GM21825 (cell line): ENCODE data around the gene ENDOV.

Source experiments
- ATAC-seq: cut with Tn5 transposase; IDR thresholded peaks from one replicate; pipeline ENCODE4 v1.9.1; 2021; ENCODE audit warnings: mild to moderate bottlenecking, moderate library complexity; ENCODE audit not compliant: unreplicated experiment

The ENDOV gene

DNA sequence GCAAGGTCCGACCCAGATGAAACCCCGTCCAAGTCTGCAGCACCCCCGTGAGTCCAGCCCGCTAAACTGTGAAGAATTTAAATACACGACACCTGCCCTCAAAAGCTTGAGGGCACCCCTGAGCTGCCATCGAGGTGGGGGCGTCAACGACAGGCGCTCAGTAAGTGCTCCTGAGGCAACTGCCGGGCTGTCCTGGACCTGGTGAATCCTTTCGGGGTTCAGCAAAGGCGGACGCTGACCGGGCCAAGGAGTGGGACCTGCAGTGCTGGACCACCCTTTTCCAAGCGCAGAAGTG is 512 bp upstream of the ENDOV start:
- ATAC-seq: peak; percentile 5

DNA sequence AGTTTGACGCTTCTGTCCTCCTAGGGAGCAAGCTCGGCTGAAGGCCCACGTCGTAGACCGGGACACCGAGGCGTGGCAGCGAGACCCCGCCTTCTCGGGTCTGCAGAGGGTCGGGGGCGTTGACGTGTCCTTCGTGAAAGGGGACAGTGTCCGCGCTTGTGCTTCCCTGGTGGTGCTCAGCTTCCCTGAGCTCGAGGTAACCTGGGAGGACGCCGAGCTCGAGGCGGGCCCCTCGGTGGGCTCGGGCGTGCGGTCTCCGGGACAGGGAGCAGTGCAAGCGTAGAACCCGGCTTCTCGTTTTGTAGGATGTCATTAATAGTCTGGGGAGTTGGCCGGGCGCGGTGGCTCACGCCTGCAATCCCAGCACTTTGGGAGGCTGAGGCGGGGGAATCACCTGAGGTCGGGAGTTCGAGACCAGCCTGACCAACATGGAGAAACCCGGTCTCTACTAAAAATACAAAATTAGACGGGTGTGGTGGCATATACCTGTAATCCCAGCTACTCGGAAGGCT is 715 bp downstream of the ENDOV start:
- peak; percentile 15 for ATAC-seq

DNA sequence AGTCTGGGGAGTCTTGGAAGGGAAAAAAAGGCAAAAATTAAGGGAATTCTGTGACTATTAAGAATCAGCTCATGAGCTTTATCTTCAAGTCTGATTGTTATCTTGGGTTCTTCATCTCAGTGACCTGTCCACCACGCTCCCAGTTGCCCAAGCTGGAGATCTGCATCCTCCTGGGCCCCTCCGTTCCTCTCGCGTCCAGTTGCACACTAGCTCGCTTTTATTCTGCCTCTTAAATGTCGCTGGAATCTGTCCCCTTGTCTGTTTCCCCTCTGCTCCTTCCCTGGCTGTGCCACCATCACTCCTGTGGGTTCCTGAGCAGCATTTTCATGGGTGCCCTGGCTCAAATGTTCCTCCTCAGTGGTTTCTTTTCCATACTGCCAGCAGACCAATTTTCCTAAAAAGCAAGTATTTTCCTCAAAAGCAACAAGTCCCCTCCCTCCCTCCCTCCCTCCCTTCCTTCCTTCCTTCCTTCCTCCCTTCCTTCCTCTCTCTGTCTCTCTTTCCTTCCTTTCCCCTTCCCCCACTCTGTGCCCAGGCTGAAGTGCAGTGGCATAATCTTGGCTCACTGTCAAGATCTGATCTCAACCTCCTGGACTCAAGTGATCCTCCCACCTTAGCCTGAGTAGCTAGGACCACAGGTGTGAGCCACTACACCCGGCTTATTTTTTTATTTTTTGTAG is 1.4 kb downstream of the ENDOV start:
- no peak for ATAC-seq

DNA sequence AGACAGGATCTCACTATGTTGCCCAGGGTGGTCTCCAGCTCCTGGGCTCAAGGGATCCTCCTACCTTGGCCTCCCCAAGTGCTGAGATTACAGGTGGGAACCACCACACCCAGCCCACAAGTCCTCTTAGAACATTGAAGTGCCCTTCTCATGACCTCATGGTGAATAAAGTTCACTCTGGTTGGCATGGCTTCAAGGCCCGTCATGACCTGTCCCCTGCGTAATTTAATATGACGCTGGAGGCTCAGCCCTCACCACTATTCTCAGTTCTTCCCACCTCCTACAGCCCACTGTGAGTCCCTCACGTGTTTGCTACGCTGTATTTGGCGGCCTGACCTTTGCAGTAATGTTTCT is 1.9 kb downstream of the ENDOV start:
- ATAC-seq: no peak

DNA sequence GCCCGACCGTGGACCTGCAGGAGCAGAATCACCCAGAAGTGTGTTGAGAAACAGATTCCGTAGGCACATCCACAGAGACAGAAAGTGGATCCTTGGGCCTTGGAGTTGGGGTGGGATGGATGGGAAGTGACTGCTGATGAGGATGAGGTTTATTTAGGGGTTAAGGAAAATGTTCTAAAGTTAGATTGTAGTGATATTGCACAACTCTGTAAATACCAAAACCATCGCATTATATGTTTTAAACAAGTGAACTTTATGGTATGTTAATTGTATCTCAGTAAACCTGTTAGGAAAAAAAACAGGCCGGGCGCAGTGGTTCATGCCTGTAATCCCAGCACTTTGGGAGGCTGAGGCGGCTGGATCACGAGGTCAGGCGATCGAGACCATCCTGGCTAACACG is 3.6 kb downstream of the ENDOV start:
- no peak for ATAC-seq

DNA sequence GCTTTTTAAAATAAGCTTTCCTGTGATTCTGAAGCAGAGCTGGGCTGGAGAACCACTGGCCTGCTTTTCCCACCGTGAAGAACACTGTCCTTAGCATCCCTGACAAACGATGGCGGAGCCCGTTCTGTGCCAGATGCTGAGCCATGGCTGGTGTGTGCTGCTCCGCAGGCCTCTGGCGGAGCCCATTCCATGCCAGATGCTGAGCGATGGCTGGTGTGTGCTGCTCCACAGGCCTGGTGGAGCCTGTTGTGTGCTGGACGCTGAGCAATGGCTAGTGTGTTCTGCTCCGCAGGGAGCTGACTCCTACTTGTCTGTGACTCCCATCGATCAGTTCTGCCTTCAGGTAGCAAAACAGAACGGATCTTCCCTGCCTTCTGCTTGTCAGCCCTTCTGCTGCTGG is 4.3 kb downstream of the ENDOV start:
- no peak for ATAC-seq

DNA sequence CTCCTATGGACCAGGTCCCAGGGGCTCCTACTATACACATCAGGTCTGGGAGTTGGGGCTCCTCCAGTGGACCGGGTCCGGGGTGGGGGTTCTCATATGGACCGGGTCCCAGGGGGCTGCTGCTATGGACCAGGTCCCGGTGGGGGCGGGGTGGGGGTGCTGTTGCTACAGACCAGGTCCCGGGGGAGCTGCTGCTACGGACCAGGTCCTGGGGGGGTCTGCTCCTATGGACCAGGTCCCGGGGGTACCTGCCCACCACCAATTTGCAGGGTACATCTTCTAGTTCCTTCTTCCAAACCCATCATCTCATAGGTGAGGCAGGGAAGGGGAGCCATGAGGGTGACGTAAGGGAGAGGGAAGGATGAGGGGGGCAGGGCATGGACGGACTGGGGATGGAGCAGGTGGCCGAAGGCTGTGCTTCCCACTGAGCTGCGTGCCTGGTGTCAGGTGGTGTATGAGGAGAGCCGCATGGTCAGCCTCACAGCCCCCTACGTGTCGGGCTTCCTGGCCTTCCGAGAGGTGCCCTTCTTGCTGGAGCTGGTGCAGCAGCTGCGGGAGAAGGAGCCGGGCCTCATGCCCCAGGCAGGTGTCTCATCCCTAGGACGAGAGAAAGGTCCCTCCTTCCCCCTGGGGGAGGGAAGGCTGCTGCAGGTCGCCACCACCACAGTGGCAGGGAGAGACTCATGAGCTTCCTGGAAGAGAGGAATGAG is 6.6 kb downstream of the ENDOV start:
- no peak for ATAC-seq

DNA sequence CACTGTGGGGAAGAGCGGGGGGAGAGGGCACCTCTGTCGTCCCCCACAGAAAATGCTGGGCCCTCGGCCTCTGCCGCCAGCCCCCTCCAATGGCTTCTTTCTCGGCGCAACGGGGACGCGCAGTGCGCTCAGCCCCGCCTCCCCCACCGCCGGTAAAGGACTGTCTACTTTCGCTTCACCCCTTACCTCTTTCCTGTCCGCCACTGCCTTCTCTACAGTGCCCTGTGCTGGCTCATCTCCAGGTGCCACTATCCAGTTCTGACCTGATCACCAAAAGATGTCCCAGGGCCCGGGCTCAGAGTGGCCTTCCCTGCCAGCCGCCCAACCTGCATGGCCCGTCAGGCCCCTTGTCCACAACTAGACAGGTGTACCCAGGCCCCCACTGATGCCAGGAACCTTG is 7.3 kb downstream of the ENDOV start:
- no peak for ATAC-seq

DNA sequence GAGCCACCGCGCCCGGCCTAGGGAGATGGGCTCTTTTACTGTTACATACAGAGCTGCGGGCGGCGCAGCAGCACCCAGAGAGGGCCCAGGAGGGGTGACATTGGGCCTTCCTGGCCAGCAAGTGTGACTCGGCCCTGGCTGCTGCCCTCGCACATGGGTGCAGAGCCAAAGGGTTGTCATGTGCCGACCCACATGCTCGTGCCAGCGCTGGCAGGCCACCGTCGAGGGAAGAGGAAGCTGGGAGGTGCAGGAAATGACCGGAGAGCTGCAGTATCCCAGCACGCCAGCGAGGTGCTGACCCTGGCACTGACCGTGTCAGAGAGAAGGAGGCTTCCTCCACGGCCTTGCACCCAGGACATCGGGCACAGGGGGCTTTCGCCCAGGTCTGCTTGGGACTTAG is 8.0 kb downstream of the ENDOV start:
- no peak for ATAC-seq

DNA sequence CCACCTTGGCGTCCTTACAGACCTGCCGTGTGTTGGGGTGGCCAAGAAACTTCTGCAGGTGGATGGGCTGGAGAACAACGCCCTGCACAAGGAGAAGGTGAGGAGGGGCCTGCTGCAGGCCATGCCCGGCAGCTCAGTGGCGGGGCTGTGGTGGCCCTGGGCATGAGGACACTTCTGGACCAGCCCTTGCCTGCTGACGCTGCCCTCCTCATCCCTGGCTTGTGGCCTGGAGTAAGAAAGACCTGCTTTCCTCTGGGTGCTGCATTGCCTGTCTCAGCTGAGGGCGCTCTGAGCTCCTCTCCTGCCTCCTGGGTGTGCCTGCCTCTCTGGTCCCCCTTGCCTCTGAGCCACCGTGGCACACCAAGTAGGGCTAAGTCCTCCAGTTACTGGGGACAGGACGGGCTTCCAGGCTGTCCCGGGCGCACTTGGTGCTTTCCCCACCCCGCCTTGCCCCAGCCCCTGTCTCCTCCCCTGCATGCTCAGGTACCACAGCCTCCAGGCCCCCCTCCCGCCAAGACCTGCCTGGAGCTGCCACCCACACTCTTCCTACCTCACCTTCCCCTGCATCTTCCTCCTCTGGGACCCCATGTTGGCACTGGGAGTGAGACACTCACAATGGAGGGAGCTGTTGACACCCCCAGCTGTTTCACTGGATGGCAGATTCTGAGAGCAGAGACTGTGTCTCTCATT is 8.7 kb downstream of the ENDOV start:
- no peak for ATAC-seq

DNA sequence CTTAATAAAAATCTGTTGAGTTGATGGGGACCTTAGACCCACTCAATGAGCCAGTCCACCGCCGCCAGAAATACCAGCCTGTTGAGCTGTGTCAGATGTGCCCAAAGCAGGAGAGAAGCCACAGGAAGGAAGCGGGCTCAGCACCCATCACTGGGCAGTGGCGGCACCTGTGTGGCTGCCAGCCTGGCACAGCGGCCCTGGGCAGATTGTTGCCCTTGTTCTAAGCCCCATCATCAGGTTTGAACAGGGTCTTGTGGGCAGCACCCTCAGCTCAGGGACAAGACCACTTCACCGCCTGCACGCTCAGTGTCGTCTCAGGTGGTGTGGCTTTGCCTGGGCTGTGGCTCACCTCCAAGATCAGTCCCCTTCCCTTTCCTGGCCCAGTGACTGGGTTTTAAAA is 9.3 kb downstream of the ENDOV start:
- ATAC-seq: no peak

DNA sequence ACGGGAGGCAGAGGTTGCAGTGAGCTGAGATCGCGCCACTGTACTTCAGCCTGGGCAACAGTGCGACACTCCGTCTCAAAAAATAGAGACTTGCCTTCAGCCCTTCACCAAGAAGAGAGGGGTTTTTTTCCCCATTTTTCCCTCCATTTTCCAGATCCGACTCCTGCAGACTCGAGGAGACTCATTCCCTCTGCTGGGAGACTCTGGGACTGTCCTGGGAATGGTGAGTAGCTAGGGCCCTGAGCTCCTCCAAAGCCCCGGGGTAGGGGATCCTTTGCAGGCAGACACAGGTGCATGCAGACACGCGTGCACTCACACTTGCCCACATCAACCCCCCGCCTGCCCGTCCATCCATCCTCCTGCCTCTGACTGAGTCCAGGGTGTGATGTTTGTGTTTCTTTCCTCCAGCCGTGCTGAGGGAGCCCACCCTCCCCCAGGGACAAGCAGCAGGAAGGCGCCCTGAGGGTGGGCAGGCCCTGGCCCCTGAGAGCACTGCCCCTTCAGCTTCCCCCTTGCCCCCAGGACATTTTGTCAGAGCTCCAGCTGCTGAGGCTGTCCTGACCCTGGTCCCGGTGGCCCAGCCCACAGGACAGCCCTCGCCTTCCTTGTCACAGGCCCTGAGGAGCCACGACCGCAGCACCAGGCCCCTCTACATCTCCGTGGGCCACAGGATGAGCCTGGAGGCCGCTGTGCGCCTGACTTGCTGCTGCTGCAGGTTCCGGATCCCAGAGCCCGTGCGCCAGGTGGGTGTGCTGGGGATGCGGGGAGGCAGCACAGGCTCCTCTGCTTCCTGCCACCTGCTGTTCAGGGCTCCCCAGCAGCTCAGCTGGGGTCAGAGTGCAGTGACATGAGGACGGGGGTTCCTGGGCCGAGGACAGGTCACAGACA is 10.2 kb downstream of the ENDOV start:
- no peak for ATAC-seq

DNA sequence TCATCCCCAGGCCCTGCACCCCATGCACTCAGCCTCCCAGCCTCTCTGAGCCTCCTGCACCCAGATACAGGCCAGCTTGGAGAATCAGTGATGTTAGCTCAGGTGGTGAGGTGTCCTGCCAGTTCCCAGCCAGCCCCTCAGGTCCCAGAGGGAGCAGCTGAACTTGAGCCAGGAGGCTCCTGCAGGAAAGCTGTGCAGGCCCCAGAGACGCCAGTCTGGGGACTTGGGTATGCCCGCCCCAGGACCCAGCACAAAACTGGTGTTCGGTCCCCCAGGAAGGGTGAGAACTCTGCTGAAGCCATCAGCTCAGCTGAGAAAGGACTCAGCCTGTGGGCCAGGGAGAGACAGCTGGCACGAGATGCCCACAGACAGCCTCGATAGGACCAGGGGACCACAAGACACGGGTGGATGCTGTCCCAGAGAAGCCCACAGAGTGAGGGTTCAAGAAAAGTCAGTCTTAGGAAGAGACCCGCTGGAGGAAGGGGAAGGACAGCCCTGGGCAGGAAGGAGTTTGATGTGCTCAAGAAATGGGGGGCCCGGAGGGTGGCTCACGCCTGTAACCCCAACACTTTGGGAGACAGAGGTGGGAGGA is 11.0 kb downstream of the ENDOV start:
- no peak for ATAC-seq

DNA sequence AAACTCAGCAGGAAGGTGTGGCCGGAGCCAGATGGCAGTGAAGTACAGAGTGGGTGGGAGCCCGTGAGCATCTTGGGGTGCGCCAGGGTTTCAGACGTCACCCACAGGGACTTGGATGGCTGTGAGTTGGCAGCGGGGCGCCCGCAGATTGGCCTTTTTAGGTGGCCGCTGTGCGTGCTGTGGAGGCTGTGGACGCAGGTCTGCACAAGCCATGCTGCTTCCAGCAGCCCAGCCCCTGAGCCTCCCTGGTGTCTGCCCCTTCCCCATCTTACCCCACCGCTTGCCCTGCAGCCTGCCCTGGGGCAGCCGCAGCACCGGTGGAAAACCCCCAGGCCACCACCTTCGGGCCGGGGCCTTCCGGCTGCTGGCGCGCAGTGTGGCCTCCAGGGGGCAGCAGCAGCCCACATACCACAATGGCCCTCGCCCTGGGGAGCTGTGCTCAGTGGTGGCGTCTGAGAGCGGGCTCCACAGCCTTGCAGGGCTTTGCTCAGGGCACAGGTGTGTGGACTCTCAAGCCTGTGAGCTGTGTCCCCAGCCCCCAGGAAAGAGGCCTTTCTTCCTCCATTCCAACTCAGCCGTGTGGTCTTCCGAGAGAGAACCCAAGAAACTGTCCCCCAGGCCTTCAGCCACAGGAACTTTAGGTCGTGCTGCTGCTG is 11.8 kb downstream of the ENDOV start:
- ATAC-seq: no peak

DNA sequence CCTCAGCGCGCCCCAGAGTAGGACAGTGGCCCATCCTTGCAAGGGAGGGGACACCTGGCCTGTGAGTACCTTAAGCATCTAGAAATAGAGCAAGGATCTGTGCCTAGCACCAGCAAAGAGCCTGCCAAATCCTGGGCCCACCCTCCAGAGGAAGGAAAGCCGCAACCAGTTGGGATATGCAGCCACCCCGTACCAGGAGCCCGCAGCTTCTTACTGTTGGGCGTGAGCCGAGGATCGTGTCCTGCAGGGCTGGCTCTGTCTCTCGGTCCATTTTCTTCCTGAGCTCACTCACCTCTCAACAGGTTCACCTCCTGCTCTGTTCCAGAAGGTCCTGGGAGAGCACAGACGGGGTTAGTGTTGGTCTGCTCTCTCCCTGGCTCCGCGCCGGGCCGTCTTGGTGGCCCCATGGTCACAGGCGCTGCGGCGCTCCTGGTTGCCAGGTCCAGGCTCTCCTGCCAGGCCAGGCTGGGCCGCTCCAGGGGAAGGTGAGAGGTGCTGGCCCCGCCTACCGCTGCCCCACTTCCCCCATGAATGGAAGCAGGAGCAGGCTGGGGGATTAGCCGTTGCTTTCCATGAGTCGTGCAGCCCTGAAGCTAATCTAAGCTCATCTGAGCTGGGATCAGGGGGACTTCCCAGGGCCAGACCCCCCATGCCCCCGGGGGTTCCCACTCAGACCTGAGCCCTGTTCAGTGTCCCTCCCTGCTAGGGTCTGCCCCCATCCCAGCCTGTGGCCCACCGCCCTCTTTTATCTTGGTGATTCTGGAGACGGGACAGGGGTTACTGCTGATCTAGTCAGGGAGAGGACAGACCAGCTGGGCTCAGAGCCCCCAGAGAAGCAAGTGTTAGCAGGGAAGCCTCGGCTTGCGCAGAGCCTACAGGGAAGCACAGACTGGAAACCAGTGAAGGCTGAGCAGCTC is 12.7 kb downstream of the ENDOV start:
- no peak for ATAC-seq

DNA sequence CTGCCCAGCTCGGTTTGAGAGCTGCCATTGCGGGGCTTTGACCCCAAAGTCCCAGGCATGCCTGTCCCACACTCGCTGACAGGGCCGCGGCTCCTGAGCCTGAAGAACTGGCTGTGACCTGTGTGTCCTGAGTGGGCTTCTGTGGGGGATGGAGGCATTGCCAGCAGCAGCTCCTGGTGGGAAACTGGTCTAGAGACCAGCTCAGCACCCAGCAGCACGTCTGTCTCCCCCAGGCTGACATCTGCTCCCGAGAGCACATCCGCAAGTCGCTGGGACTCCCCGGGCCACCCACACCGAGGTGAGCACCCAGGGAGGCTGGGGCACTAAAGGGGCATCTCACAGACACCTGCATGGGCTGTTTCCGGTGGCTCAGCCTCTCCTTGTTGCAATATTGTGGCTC is 13.4 kb downstream of the ENDOV start:
- ATAC-seq: no peak

DNA sequence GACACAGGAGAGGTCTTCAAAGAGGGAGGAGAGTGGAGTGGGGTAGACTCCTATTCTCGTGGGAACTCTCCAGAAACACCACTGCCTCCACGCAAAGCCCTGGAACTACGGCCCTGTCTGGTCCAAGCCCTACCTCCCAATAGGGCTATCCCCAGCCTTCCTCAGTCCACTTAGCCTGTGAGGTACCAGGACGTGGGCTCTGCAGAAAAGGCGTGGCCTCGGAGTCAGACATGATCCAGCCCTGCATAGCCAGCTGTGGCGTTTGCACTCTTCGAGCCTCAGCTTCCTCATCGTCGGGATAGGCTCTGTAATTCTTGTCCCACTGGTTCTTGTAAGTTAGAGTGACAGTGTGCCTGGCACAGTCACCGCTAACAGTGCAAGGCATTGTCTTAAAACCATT is 13.8 kb downstream of the ENDOV start:
- no peak for ATAC-seq

DNA sequence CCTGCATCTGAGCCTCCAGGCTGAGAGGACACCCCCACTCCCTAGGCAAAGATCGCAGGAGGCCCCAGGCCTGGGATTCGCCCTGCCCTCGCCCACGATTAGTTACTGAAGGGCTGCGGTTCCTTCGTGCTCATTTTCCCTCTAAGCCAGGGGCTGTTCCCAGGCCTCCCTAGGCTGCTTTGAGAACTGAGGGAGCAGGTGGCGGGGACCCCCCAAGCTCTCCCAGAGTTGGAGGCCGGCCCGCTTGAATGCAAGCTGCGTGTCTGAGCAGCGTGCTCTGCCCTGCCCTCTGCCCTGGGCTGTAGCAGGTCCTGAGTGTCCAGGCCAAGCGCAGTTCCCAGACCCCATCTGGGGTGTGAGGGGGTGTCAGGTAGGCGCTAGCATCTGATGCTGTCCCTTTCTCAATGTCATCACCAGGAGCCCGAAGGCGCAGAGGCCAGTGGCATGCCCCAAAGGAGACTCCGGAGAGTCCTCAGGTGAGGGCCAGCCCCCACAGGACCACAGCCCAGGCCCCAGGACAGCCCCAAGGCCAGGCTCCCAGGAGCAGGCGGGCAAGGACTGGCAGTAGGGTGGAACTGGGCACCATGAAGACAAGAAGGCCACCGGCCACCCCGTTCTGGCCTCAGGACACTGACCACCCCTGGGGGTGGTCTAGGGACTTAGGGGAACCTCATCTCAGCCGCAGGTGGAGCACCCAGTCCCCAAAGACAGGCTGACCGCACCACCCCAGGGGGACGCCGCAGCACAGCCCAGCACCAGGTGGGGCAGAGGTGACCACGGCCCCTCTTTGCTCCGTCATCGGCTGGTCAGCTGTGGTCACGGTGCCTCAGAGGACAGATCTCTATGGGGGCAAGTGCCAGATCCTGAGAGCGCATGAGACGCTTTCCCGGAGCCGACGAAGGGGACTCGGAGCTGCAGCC is 14.6 kb downstream of the ENDOV start:
- ATAC-seq: no peak
